ENCODE measurements around the gene ERO1A. TPM values are rescaled to one million over a fixed set of nuclear protein-coding genes. Genes with fewer than 3 reads are reported as not detected.

ERO1A gene
- total and polyA plus RNA-seq, 2 donors (not counting 1 experiment from before 2014, with no cell fraction given) = 12.2 to 29.7 TPM

GRCh38 chr14:52607061-52607460 is 88.3 kb downstream of the ERO1A start:
- no CpG with 5 or more reads among the region's 1 CpG for WGBS (ENCODE audit: insufficient coverage)
- no peak overlapping the region for H3K27ac Mint-ChIP-seq
- intact Hi-C loops (cut with micrococcal nuclease) = no loop called here
- ChIA-PET CTCF (no interaction called here), POLR2A (no interaction called here)
- H3K4me3 ChIP-seq (ENCODE audit: control extremely low read depth in 1 of 5, extremely low read depth in 1 of 5, insufficient read depth in 1 of 5, low read depth in 2 of 5, low read length in 4 of 5) = no peak overlapping the region
- H3K27me3 Mint-ChIP-seq = no peaks in the 10 kb centered on the region
- peaks cover 0 to 3% (median 1%) of the 10 kb centered on the region in 3 donors for H3K9me3 ChIP-seq (ENCODE audit: control extremely low read depth in 1 of 3, control insufficient read depth in 2 of 3, insufficient read depth in 1 of 3, low read length in 2 of 3)
- DNase-seq (no peak), ATAC-seq (ENCODE audit: low read depth) (no peak)
- peaks cover 4% of the 10 kb centered on the region for H3K4me1 Mint-ChIP-seq
- no peaks in the 10 kb centered on the region for H3K27me3 ChIP-seq (replicated peaks in 1 of 4; ENCODE audit: control extremely low read depth in 1 of 4, control insufficient read depth in 3 of 4, insufficient read depth in 4 of 4, low read length in 3 of 4)
- H4K20me1 ChIP-seq (ENCODE audit: control insufficient read depth, insufficient read depth, low read length, poor library complexity, severe bottlenecking) = no peaks in the 10 kb centered on the region
- no peak overlapping the region for H3K9ac ChIP-seq (ENCODE audit: low read length)
- H2AFZ ChIP-seq (ENCODE audit: insufficient read depth, low read depth, low read length, poor library complexity, severe bottlenecking) = no peak overlapping the region
- peaks cover 5% of the 10 kb centered on the region for H3K9me3 Mint-ChIP-seq (ENCODE audit: insufficient read depth)
- no peaks in the 10 kb centered on the region for H3K36me3 ChIP-seq (replicated peaks in 1 of 2; ENCODE audit: control extremely low read depth in 1 of 2, control insufficient read depth in 1 of 2, extremely low read depth in 1 of 2, insufficient read depth in 2 of 2, low read length in 1 of 2)
- TF ChIP-seq EZH2 (IDR thresholded peaks at IDR 0.05; ENCODE audit: borderline replicate concordance, insufficient read depth, low read depth, low read length, poor library complexity, severe bottlenecking) (no peak), CTCF (IDR thresholded peaks at IDR 0.05) (no peak)
- H3K79me2 ChIP-seq (ENCODE audit: control insufficient read depth, insufficient read depth, low read length) = no peaks in the 10 kb centered on the region
- H3K4me3 Mint-ChIP-seq = no peak overlapping the region
- H3K4me1 ChIP-seq (ENCODE audit: control insufficient read depth in 2 of 2, insufficient read depth in 2 of 2, low read length in 2 of 2) = peaks cover 0 to 4% of the 10 kb centered on the region in 2 donors
- H3K4me2 ChIP-seq (replicated peaks; ENCODE audit: low read depth, low read length, poor library complexity, severe bottlenecking) = no peak overlapping the region
- no peak overlapping the region for H3K27ac ChIP-seq (ENCODE audit: low read length in 2 of 2)

GRCh38 chr14:52602131-52602530 is 93.2 kb downstream of the ERO1A start:
- peak overlapping the region; percentile 12 for H2AFZ ChIP-seq (ENCODE audit: insufficient read depth, low read depth, low read length, poor library complexity, severe bottlenecking)
- Mint-ChIP-seq H3K4me1 (peaks cover 4% of the 10 kb centered on the region), H3K27ac (no peak overlapping the region), H3K27me3 (peaks cover 2% of the 10 kb centered on the region), H3K9me3 (ENCODE audit: insufficient read depth) (peaks cover 5% of the 10 kb centered on the region), H3K4me3 (no peak overlapping the region)
- no peaks in the 10 kb centered on the region for H3K27me3 ChIP-seq (replicated peaks in 1 of 4; ENCODE audit: control extremely low read depth in 1 of 4, control insufficient read depth in 3 of 4, insufficient read depth in 4 of 4, low read length in 3 of 4)
- ChIA-PET POLR2A (no interaction called here), CTCF (no interaction called here)
- intact Hi-C loops (cut with micrococcal nuclease) = no loop called here
- H3K9me3 ChIP-seq (ENCODE audit: control extremely low read depth in 1 of 3, control insufficient read depth in 2 of 3, insufficient read depth in 1 of 3, low read length in 2 of 3) = peaks cover 0 to 3% (median under 1%) of the 10 kb centered on the region in 3 donors
- peaks cover 0 to 4% of the 10 kb centered on the region in 2 donors for H3K4me1 ChIP-seq (ENCODE audit: control insufficient read depth in 2 of 2, insufficient read depth in 2 of 2, low read length in 2 of 2)
- H4K20me1 ChIP-seq (ENCODE audit: control insufficient read depth, insufficient read depth, low read length, poor library complexity, severe bottlenecking) = no peaks in the 10 kb centered on the region
- H3K36me3 ChIP-seq (replicated peaks in 1 of 2; ENCODE audit: control extremely low read depth in 1 of 2, control insufficient read depth in 1 of 2, extremely low read depth in 1 of 2, insufficient read depth in 2 of 2, low read length in 1 of 2) = no peaks in the 10 kb centered on the region
- ATAC-seq (ENCODE audit: low read depth) = no peak
- DNase-seq = no peak
- H3K4me3 ChIP-seq (ENCODE audit: control extremely low read depth in 1 of 5, extremely low read depth in 1 of 5, insufficient read depth in 1 of 5, low read depth in 2 of 5, low read length in 4 of 5) = no peak overlapping the region
- peak overlapping the region in 1 of 2 donors; percentile 46 for H3K27ac ChIP-seq (ENCODE audit: low read length in 2 of 2)
- H3K4me2 ChIP-seq (replicated peaks; ENCODE audit: low read depth, low read length, poor library complexity, severe bottlenecking) = no peak overlapping the region
- 60% methylated on average over 1 of the region's 1 CpG for WGBS (ENCODE audit: insufficient coverage)
- no peaks in the 10 kb centered on the region for H3K79me2 ChIP-seq (ENCODE audit: control insufficient read depth, insufficient read depth, low read length)
- TF ChIP-seq CTCF (IDR thresholded peaks at IDR 0.05) (no peak), EZH2 (IDR thresholded peaks at IDR 0.05; ENCODE audit: borderline replicate concordance, insufficient read depth, low read depth, low read length, poor library complexity, severe bottlenecking) (no peak)
- H3K9ac ChIP-seq (ENCODE audit: low read length) = no peak overlapping the region

All from B cell (primary cell).